CD4-positive, alpha-beta T cell (primary cell): Measurements from ENCODE around the gene PCNA. TPM values are rescaled to one million over a fixed set of nuclear protein-coding genes. Genes with fewer than 3 reads are reported as not detected.
"Not testable (repeated sequence)": the region's sequence is repeated elsewhere in the genome, so short reads cannot be mapped to it uniquely, and the experiment has no call there.

Source experiments
- ATAC-seq: fragments of 200-7000 bp; cut with Tn5 transposase; one replicate; pipeline ENCODE4 v1.10.0; 2022; ENCODE audit warnings: mild to moderate bottlenecking; ENCODE audit not compliant: poor library complexity
- CTCF ChIA-PET: fragments of 350-600 bp; sonication (Branson Sonifier 250); formaldehyde crosslinking; loops from one replicate; lab custom pipeline; 2021; ENCODE audit warnings: antibody characterized with exemption, inconsistent platforms; lab: Charles Lee
- POLR2A ChIA-PET: fragments of 350-600 bp; sonication (Branson Sonifier 250); formaldehyde crosslinking; loops from one replicate; lab custom pipeline; 2021; ENCODE audit warnings: antibody characterized with exemption, inconsistent platforms; lab: Charles Lee
- DNase-seq, 14 experiments: peaks; one replicate each; pipeline ENCODE4 v3.0.0-alpha.2; 2013 to 2020; ENCODE audit warnings: mixed read lengths in 2 of 14
- H3K27ac ChIP-seq, 2 donors: one replicate each; pipeline versions ENCODE4 v1.5.1 to v1.7.0; 2013; ENCODE audit warnings: low read length in 2 of 2, low read depth in 1 of 2, mild to moderate bottlenecking in 1 of 2
- H3K27me3 ChIP-seq, 2 experiments: 1 replicate in 1 of 2; 2 replicates in 1 of 2; pipeline versions ENCODE4 v1.6.1 to v1.7.0; 2013; ENCODE audit warnings: low read length in 2 of 2, control low read depth in 1 of 2, mild to moderate bottlenecking in 1 of 2, moderate library complexity in 1 of 2; ENCODE audit not compliant: insufficient read depth in 2 of 2, control insufficient read depth in 1 of 2
- H3K36me3 ChIP-seq: one replicate; pipeline ENCODE4 v1.6.1; 2013; ENCODE audit warnings: low read length, control low read depth; ENCODE audit not compliant: insufficient read depth
- H3K4me1 ChIP-seq: one replicate; pipeline ENCODE4 v1.6.1; 2013; ENCODE audit warnings: low read length, control low read depth; ENCODE audit not compliant: insufficient read depth
- H3K4me3 ChIP-seq: one replicate; pipeline ENCODE4 v1.5.1; 2013; ENCODE audit warnings: mild to moderate bottlenecking, low read length, moderate library complexity
- H3K9me3 ChIP-seq, 2 experiments: 1 replicate in 1 of 2; 2 replicates in 1 of 2; pipeline versions ENCODE4 v1.6.1 to v1.7.0; 2013; ENCODE audit warnings: low read length in 2 of 2, mild to moderate bottlenecking in 2 of 2, control low read depth in 1 of 2, moderate library complexity in 1 of 2; ENCODE audit not compliant: control insufficient read depth in 1 of 2, insufficient read depth in 1 of 2
- H3K27ac Mint-ChIP-seq: one replicate; pipeline ENCODE4 v1.8.0; 2020; ENCODE audit warnings: mixed read lengths
- H3K27me3 Mint-ChIP-seq: one replicate; pipeline ENCODE4 v1.8.0; 2021; ENCODE audit warnings: mixed read lengths
- H3K36me3 Mint-ChIP-seq: one replicate; pipeline ENCODE4 v1.8.0; 2021; ENCODE audit warnings: low read depth, mixed read lengths
- H3K4me1 Mint-ChIP-seq: one replicate; pipeline ENCODE4 v1.8.0; 2021; ENCODE audit warnings: low read depth, mixed read lengths
- H3K4me3 Mint-ChIP-seq: one replicate; pipeline ENCODE4 v1.8.0; 2020; ENCODE audit warnings: mild to moderate bottlenecking, mixed read lengths
- H3K9me3 Mint-ChIP-seq: one replicate; pipeline ENCODE4 v1.8.0; 2020; ENCODE audit warnings: mixed read lengths
- intact Hi-C, 2 experiments: fragments of 100-400 bp; cut with DNase I in 1 of 2; cut with micrococcal nuclease in 1 of 2; formaldehyde crosslinking; loops; one replicate each; pipeline versions ENCODE4 v1.15.1 to v1.9.0; 2023 to 2025; cut with DNase I, micrococcal nuclease
- total RNA-seq, 174 experiments: library from RNA in 2 of 174; stranded (reverse) in 2 of 174; gene quantifications; one replicate each; pipeline ENCODE4 v1.2.3 and lab custom pipeline; 2021 to 2026
- TF ChIP-seq, protein P1 (sequence below): fragments of 200-600 bp; IDR thresholded peaks from one replicate; pipeline ENCODE4 v1.8.0; 2022; ENCODE audit warnings: antibody characterized with exemption, mild to moderate bottlenecking

PCNA gene
- total RNA-seq, 2 experiments from 2014 or later, result 32.6 to 33.0 TPM

DNA sequence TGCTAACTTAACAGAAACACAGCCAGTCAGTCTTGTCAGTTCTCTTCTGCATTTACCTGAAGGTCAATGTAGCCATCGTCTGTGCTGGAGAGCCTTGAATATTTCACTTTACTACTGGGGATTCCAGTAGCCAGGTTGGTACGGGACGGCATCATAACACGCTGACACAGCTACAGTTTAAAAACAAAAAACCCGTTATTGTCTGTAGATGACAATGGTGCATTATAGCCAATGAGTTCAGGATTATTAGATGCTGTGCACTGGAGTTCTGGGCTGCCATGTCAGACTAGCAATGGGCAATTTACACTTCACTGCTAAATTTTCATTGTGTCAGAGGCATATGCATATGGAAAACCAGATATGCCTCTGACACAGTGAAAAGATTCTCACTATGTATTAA lies 10.5 kb downstream of the PCNA start:
- TF ChIP-seq, protein P1, sequence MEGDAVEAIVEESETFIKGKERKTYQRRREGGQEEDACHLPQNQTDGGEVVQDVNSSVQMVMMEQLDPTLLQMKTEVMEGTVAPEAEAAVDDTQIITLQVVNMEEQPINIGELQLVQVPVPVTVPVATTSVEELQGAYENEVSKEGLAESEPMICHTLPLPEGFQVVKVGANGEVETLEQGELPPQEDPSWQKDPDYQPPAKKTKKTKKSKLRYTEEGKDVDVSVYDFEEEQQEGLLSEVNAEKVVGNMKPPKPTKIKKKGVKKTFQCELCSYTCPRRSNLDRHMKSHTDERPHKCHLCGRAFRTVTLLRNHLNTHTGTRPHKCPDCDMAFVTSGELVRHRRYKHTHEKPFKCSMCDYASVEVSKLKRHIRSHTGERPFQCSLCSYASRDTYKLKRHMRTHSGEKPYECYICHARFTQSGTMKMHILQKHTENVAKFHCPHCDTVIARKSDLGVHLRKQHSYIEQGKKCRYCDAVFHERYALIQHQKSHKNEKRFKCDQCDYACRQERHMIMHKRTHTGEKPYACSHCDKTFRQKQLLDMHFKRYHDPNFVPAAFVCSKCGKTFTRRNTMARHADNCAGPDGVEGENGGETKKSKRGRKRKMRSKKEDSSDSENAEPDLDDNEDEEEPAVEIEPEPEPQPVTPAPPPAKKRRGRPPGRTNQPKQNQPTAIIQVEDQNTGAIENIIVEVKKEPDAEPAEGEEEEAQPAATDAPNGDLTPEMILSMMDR, result no peak

DNA sequence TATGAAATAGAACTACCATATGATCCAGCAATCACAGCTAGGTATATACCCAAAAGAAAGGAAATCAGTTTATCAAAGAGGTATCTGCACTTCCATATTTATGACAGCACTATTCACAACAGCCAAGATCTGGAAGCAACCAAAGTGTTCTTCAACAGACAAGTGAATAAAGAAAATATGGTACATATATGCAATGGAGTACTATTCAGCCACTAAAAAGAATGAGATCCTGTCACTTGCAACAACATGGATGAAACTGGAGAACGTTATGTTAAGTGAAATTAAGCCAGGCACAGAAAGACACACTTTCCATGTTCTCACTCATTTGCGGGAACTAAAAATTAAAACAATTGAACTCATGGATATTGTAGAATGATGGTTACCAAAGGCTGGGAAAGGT lies 15.3 kb downstream of the PCNA start:
- Histone ChIP-seq H3K9me3 (no peaks in the 10 kb centered on the region), H3K27me3 (no peaks in the 10 kb centered on the region), H3K36me3 (peaks cover 86% of the 10 kb centered on the region), H3K27ac (no peak overlapping the region), H3K4me1 (no peaks in the 10 kb centered on the region), H3K4me3 (no peak overlapping the region)
- H3K9me3 Mint-ChIP-seq, result no peaks in the 10 kb centered on the region
- CTCF ChIA-PET, result interaction anchor here (2.1 kb wide), 1 partner anchor 48 kb away, joined by 4 read pairs; no protein-coding TSS in a partner anchor
- DNase-seq, result no peak
- TF ChIP-seq, protein P1, result no peak
- POLR2A ChIA-PET, result no interaction called here
- ATAC-seq, result no peak
- intact Hi-C loops, result no loop called here
- no peaks in the 10 kb centered on the region for H3K27me3 Mint-ChIP-seq
- H3K36me3 Mint-ChIP-seq, result peaks cover 78% of the 10 kb centered on the region
- no peak overlapping the region for H3K4me3 Mint-ChIP-seq
- no peak overlapping the region for H3K27ac Mint-ChIP-seq
- H3K4me1 Mint-ChIP-seq, result peaks cover 17% of the 10 kb centered on the region

More for the DNA sequence above, 10.5 kb downstream of the PCNA start:
- H3K36me3 Mint-ChIP-seq, result peaks cover 64% of the 10 kb centered on the region
- DNase-seq (no peak), ATAC-seq (no peak)
- Histone ChIP-seq H3K4me1 (peaks cover 11% of the 10 kb centered on the region), H3K4me3 (no peak overlapping the region), H3K9me3 (no peaks in the 10 kb centered on the region), H3K27me3 (no peaks in the 10 kb centered on the region), H3K27ac (no peak overlapping the region), H3K36me3 (peaks cover 63% of the 10 kb centered on the region)
- intact Hi-C loops, result no loop called here
- peaks cover 18% of the 10 kb centered on the region for H3K4me1 Mint-ChIP-seq
- H3K27me3 Mint-ChIP-seq, result no peaks in the 10 kb centered on the region
- peak overlapping the region; percentile 25 for H3K4me3 Mint-ChIP-seq
- CTCF ChIA-PET, result interaction anchor here (1.0 kb wide), 1 partner anchor 8 kb away, joined by 3 read pairs; no protein-coding TSS in a partner anchor
- peak overlapping the region; percentile 61 for H3K27ac Mint-ChIP-seq
- POLR2A ChIA-PET, result no interaction called here
- no peaks in the 10 kb centered on the region for H3K9me3 Mint-ChIP-seq

DNA sequence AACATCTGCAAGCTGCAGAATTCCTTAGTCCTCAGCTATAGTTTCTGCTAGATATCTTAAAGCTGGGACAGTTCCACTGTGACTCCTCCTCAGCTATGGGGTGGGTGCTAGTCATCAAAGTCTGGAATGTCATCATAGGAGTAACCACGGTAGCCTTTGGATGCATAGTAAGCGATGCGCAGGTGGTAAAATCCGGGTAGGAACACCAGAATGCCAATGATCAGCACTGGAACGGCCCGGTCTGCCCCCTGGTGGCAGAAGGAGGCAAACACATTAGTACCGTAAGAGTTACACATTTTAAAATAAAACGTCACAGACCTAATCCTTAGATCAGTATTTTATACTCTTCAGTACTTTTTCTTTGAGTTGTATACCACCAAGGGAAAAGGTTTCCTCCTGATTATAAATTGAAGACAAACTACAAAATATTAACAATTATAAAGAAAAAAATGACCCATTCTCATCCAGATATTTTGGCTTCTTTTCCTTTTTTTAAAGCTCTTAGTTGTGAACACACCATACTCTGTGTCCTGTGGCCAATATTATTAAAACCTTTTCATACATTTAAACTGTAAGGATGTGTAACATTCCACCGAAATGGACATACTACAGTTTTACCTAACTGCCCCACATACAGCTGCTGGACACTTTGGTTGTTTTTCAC lies 18.9 kb downstream of the PCNA start:
- intact Hi-C loops, result loop anchor here (1.0 to 2.0 kb wide), 3 partner anchors 44 to 494 kb away; no protein-coding TSS in a partner anchor
- CTCF ChIA-PET, result interaction anchor here (0.6 to 3.4 kb wide), 18 partner anchors 8 to 320 kb away, joined by 3 to 31 read pairs (median 4); partner anchors contain the start of genes CDS2 and PCNA
- Mint-ChIP-seq H3K27me3 (no peaks in the 10 kb centered on the region), H3K4me3 (no peak overlapping the region), H3K9me3 (no peaks in the 10 kb centered on the region), H3K36me3 (peaks cover 79% of the 10 kb centered on the region), H3K27ac (peak overlapping the region; percentile 52), H3K4me1 (peaks cover 17% of the 10 kb centered on the region)
- H3K4me1 ChIP-seq, result no peaks in the 10 kb centered on the region
- POLR2A ChIA-PET, result interaction anchor here (1.1 to 2.8 kb wide), 3 partner anchors 24 to 44 kb away, joined by 4 to 14 read pairs (median 5); partner anchors contain the start of gene CDS2
- ATAC-seq (peak; percentile 95), DNase-seq (peak; percentile 60 to 86 (median 74))
- no peak overlapping the region for H3K4me3 ChIP-seq
- TF ChIP-seq, protein P1, result peak; percentile 97
- H3K36me3 ChIP-seq, result peaks cover 77% of the 10 kb centered on the region
- H3K27ac ChIP-seq, result no peak overlapping the region
- no peaks in the 10 kb centered on the region for H3K27me3 ChIP-seq
- H3K9me3 ChIP-seq, result no peaks in the 10 kb centered on the region

DNA sequence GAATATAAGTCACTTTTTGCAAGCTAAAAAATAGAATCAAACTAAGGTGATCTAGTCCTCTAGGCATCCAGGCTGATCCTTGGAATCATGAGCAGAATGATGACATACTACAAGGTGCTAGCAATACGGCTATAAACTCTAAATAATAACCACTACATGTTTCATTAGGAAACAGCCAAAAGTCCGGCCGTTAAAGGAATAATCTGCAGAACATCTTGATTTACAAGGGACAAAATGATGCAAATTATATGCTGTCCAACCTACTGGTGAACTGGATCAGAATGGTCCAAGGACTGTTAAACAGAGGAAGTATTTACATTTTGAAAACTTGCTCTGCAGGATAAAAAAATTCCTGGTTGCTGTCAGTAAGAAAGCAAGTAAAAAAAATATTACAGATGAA lies 19.8 kb downstream of the PCNA start:
- H3K36me3 ChIP-seq, result peaks cover 68% of the 10 kb centered on the region
- intact Hi-C loops, result loop anchor here (1.0 to 5.0 kb wide), 4 partner anchors 43 to 493 kb away; no protein-coding TSS in a partner anchor
- H3K4me1 ChIP-seq, H3K27ac Mint-ChIP-seq, H3K27me3 Mint-ChIP-seq, H3K9me3 ChIP-seq, H3K9me3 Mint-ChIP-seq, H3K4me3 Mint-ChIP-seq, DNase-seq, H3K4me3 ChIP-seq, H3K27ac ChIP-seq, ATAC-seq, H3K27me3 ChIP-seq: not testable (repeated sequence)
- CTCF ChIA-PET, result interaction anchor here (0.6 to 3.4 kb wide), 9 partner anchors 11 to 319 kb away, joined by 3 to 31 read pairs (median 5); partner anchors contain the start of gene PCNA
- POLR2A ChIA-PET, result interaction anchor here (0.8 to 2.8 kb wide), 2 partner anchors 21 to 44 kb away, joined by 4 to 14 read pairs; no protein-coding TSS in a partner anchor
- Mint-ChIP-seq H3K36me3 (peaks cover 86% of the 10 kb centered on the region), H3K4me1 (peaks cover 17% of the 10 kb centered on the region)

DNA sequence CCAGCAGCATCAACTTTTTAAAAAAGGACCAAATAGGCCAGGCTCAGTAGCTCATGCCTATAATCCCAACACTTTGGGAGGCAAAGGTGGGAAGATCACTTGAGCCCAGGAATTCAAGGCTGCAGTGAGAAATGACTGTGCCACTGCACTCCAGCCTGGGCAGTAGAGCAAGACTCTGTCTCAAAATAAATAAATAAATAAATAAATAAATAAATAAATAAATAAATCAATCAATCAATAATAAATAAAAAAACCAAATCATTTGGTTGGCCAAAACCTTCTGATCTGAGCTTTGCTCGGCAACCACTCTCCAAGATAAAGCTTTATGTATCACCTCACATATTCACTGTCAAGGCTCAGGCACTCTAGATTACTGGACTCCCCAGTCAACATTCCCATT lies 20.7 kb downstream of the PCNA start:
- H3K27me3 Mint-ChIP-seq, H3K9me3 ChIP-seq, H3K9me3 Mint-ChIP-seq, H3K27ac Mint-ChIP-seq, ATAC-seq, H3K4me3 Mint-ChIP-seq, H3K4me1 ChIP-seq, DNase-seq, H3K4me3 ChIP-seq, H3K27me3 ChIP-seq, H3K27ac ChIP-seq: not testable (repeated sequence)
- H3K36me3 ChIP-seq, result peaks cover 59% of the 10 kb centered on the region
- intact Hi-C loops, result loop anchor here in 1 of 2 experiments (5.0 kb wide), 1 partner anchor 142 kb away; no protein-coding TSS in a partner anchor
- ChIA-PET CTCF (interaction anchor here (0.6 to 1.4 kb wide), 2 partner anchors 12 to 106 kb away, joined by 3 read pairs; no protein-coding TSS in a partner anchor), POLR2A (interaction anchor here (0.6 to 2.8 kb wide), 2 partner anchors 43 to 269 kb away, joined by 3 to 14 read pairs; no protein-coding TSS in a partner anchor)
- Mint-ChIP-seq H3K4me1 (peaks cover 17% of the 10 kb centered on the region), H3K36me3 (peaks cover 80% of the 10 kb centered on the region)
